K562 (cell line): ENCODE results near the gene LOC128125822.
A peak's percentile ranks its signal among the peaks of the same experiment; 100 is the strongest.

Experiments
- ASH1L ChIP-seq: fragments of 450-650 bp; IDR thresholded peaks from 2 replicates; pipeline ENCODE4 v1.6.1; 2018; ENCODE audit warnings: borderline replicate concordance, mild to moderate bottlenecking, low read depth; ENCODE audit not compliant: partially characterized antibody
- CBX3 ChIP-seq, 2 experiments: IDR thresholded peaks; 1 replicate in 1 of 2; 2 replicates in 1 of 2; pipeline ENCODE4 v1.6.1; 2012; ENCODE audit warnings: inconsistent platforms in 2 of 2, low read length in 2 of 2, borderline replicate concordance in 1 of 2, control low read depth in 1 of 2
- DMBX1 ChIP-seq: fragments of 250-450 bp; sonication (Bioruptor Pico); IDR thresholded peaks from 2 replicates; pipeline ENCODE4 v1.8.0; 2022; ENCODE audit warnings: inconsistent platforms, mild to moderate bottlenecking, moderate library complexity, borderline replicate concordance
- IFI16 ChIP-seq: fragments of 250-450 bp; sonication (Bioruptor Pico); IDR thresholded peaks from 2 replicates; pipeline ENCODE4 v2.1.2; 2022; ENCODE audit warnings: mild to moderate bottlenecking, inconsistent platforms
- KLF13 ChIP-seq: fragments of 450-650 bp; IDR thresholded peaks from 2 replicates; pipeline ENCODE4 v1.6.1; 2016; ENCODE audit warnings: missing genetic modification characterization, low read depth, mild to moderate bottlenecking, missing compliant biosample characterization, moderate library complexity, borderline replicate concordance
- LCOR ChIP-seq: sonication (generic); formaldehyde crosslinking; IDR thresholded peaks from 2 replicates; pipeline ENCODE4 v1.8.0; 2022; ENCODE audit warnings: mild to moderate bottlenecking, missing genetic modification reagents
- MEF2D ChIP-seq: conservative IDR thresholded peaks from 2 replicates; pipeline ENCODE4 v1.6.1; 2016; ENCODE audit warnings: low read depth, missing genetic modification characterization, missing compliant biosample characterization
- NONO ChIP-seq, 2 experiments: fragments of 200-400 bp in 1 of 2; fragments of 450-650 bp in 1 of 2; formaldehyde crosslinking in 1 of 2; IDR thresholded peaks; 2 replicates each; pipeline ENCODE4 v1.6.1; 2017; ENCODE audit warnings: low read depth in 2 of 2, mild to moderate bottlenecking in 2 of 2, moderate library complexity in 2 of 2, low read length in 1 of 2
- NUFIP1 ChIP-seq: fragments of 450-650 bp; IDR thresholded peaks from 2 replicates; pipeline ENCODE4 v1.6.1; 2018; ENCODE audit not compliant: partially characterized antibody
- POLR2G ChIP-seq: fragments of 200-400 bp; formaldehyde crosslinking; IDR thresholded peaks from 2 replicates; pipeline ENCODE4 v1.6.1; 2017; ENCODE audit warnings: low read depth, mild to moderate bottlenecking, antibody characterized with exemption, low read length, moderate library complexity
- SMAD2 ChIP-seq: fragments of 150-350 bp; IDR thresholded peaks from 2 replicates; pipeline ENCODE4 v1.6.1; 2014; ENCODE audit warnings: low read depth, mild to moderate bottlenecking, low read length
- YY1 ChIP-seq, 3 experiments: IDR thresholded peaks; 2 replicates each; pipeline ENCODE4 v1.6.1; 2011; ENCODE audit warnings: low read length in 2 of 3, mild to moderate bottlenecking in 2 of 3, moderate library complexity in 2 of 3, borderline replicate concordance in 1 of 3, control low read depth in 1 of 3, low read depth in 1 of 3; ENCODE audit not compliant: insufficient read depth in 3 of 3, insufficient replicate concordance in 2 of 3, control insufficient read depth in 1 of 3, insufficient read length in 1 of 3; ENCODE audit errors: extremely low read depth in 1 of 3
- ZNF583 ChIP-seq: fragments of 250-450 bp; sonication (Bioruptor Pico); IDR thresholded peaks from 2 replicates; pipeline ENCODE4 v1.4.0; 2020
- ZNF76 ChIP-seq: fragments of 250-450 bp; sonication (Bioruptor Pico); IDR thresholded peaks from 2 replicates; pipeline ENCODE4 v1.4.0; 2020; ENCODE audit warnings: mild to moderate bottlenecking, moderate library complexity, borderline replicate concordance
- TF ChIP-seq, protein P1 (sequence below): fragments of 200-800 bp; sonication (Bioruptor generic); IDR thresholded peaks from 2 replicates; pipeline ENCODE4 v1.6.1; 2016; ENCODE audit warnings: missing genetic modification characterization, missing compliant biosample characterization
- TF ChIP-seq, protein P2 (sequence below): sonication (generic); formaldehyde crosslinking; IDR thresholded peaks from 2 replicates; pipeline ENCODE4 v1.8.1; 2022; ENCODE audit warnings: missing genetic modification reagents

LOC128125822 gene

GRCh38 chr6:63573076-63573898, 1.0 kb downstream of the LOC128125822 start (continued):
- TF ChIP-seq, protein P1, sequence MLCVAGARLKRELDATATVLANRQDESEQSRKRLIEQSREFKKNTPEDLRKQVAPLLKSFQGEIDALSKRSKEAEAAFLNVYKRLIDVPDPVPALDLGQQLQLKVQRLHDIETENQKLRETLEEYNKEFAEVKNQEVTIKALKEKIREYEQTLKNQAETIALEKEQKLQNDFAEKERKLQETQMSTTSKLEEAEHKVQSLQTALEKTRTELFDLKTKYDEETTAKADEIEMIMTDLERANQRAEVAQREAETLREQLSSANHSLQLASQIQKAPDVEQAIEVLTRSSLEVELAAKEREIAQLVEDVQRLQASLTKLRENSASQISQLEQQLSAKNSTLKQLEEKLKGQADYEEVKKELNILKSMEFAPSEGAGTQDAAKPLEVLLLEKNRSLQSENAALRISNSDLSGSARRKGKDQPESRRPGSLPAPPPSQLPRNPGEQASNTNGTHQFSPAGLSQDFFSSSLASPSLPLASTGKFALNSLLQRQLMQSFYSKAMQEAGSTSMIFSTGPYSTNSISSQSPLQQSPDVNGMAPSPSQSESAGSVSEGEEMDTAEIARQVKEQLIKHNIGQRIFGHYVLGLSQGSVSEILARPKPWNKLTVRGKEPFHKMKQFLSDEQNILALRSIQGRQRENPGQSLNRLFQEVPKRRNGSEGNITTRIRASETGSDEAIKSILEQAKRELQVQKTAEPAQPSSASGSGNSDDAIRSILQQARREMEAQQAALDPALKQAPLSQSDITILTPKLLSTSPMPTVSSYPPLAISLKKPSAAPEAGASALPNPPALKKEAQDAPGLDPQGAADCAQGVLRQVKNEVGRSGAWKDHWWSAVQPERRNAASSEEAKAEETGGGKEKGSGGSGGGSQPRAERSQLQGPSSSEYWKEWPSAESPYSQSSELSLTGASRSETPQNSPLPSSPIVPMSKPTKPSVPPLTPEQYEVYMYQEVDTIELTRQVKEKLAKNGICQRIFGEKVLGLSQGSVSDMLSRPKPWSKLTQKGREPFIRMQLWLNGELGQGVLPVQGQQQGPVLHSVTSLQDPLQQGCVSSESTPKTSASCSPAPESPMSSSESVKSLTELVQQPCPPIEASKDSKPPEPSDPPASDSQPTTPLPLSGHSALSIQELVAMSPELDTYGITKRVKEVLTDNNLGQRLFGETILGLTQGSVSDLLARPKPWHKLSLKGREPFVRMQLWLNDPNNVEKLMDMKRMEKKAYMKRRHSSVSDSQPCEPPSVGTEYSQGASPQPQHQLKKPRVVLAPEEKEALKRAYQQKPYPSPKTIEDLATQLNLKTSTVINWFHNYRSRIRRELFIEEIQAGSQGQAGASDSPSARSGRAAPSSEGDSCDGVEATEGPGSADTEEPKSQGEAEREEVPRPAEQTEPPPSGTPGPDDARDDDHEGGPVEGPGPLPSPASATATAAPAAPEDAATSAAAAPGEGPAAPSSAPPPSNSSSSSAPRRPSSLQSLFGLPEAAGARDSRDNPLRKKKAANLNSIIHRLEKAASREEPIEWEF (CRISPR knock-in tag), result no peak
- no peak for TF ChIP-seq ZNF76
- peak; percentile 57 to 95 (median 88) for TF ChIP-seq YY1 (IDR thresholded peaks at IDR 0.05; ENCODE audit: borderline replicate concordance in 1 of 3, control insufficient read depth in 1 of 3, extremely low read depth in 1 of 3, insufficient read depth in 3 of 3, insufficient read length in 1 of 3, insufficient replicate concordance in 2 of 3, low read depth in 1 of 3, low read length in 2 of 3)
- peak; percentile 83 for TF ChIP-seq POLR2G
- TF ChIP-seq MEF2D (tag), result no peak
- TF ChIP-seq ASH1L, result no peak
- TF ChIP-seq CBX3 (IDR thresholded peaks at IDR 0.05; ENCODE audit: borderline replicate concordance in 1 of 2, low read length in 2 of 2), result no peak
- TF ChIP-seq LCOR (CRISPR knock-in tag), result peak; percentile 12; the same call in 1 of the 2 replicates
- no peak for TF ChIP-seq ZNF583 (CRISPR knock-in tag)
- TF ChIP-seq NONO (IDR thresholded peaks at IDR 0.05; ENCODE audit: low read depth in 2 of 2, low read length in 1 of 2), result peak in 1 of 2 experiments; percentile 38; a peak in 1 of 4 replicates
- TF ChIP-seq, protein P2, sequence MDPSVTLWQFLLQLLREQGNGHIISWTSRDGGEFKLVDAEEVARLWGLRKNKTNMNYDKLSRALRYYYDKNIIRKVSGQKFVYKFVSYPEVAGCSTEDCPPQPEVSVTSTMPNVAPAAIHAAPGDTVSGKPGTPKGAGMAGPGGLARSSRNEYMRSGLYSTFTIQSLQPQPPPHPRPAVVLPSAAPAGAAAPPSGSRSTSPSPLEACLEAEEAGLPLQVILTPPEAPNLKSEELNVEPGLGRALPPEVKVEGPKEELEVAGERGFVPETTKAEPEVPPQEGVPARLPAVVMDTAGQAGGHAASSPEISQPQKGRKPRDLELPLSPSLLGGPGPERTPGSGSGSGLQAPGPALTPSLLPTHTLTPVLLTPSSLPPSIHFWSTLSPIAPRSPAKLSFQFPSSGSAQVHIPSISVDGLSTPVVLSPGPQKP (CRISPR knock-in tag), result no peak
- TF ChIP-seq KLF13, result 0 out of 2 replicates have a peak, but pooled peaks have one; percentile 16
- no peak for TF ChIP-seq SMAD2
- TF ChIP-seq NUFIP1, result no peak
- TF ChIP-seq IFI16 (CRISPR knock-in tag), result no peak
- TF ChIP-seq DMBX1 (CRISPR knock-in tag), result no peak
